NCI-H345 treated with DMSO at 0.1 percent for 48 hours (cell line): Measurements from ENCODE around the gene MLC1.

Experiments
- DNase-seq: peaks from one replicate; lab custom pipeline; 2025; ENCODE audit not compliant: unreplicated experiment; lab: John Stamatoyannopoulos, UW

The MLC1 gene

GRCh38 chr22:50039669-50040443 lies 45.4 kb downstream of the MLC1 start:
- DNase-seq: no peak

- no peak for DNase-seq
These were observed 49.1 kb downstream of the MLC1 start for GRCh38 chr22:50035976-50036724.

- DNase-seq: no peak
These were observed 49.9 kb downstream of the MLC1 start for GRCh38 chr22:50035131-50035881.

- DNase-seq: no peak
These were observed 50.8 kb downstream of the MLC1 start for GRCh38 chr22:50034126-50035081.

- DNase-seq: no peak
These were observed 52.2 kb downstream of the MLC1 start for GRCh38 chr22:50032941-50033601.

GRCh38 chr22:50032109-50032871 lies 52.9 kb downstream of the MLC1 start:
- DNase-seq: no peak

- DNase-seq: no peak
These were observed 53.8 kb downstream of the MLC1 start for GRCh38 chr22:50031189-50032091.

- peak; percentile 27 for DNase-seq
These were observed 54.7 kb downstream of the MLC1 start for GRCh38 chr22:50030297-50031188.

- DNase-seq: no peak
These were observed 57.3 kb downstream of the MLC1 start for GRCh38 chr22:50027639-50028537.

- DNase-seq: no peak
These were observed 59.2 kb downstream of the MLC1 start for GRCh38 chr22:50025993-50026392.

GRCh38 chr22:50022171-50022819 lies 62.9 kb downstream of the MLC1 start:
- DNase-seq: no peak

- no peak for DNase-seq
These were observed 64.6 kb downstream of the MLC1 start for GRCh38 chr22:50020606-50021005.

GRCh38 chr22:50019316-50019715 lies 65.9 kb downstream of the MLC1 start:
- no peak for DNase-seq

- no peak for DNase-seq
These were observed 66.5 kb downstream of the MLC1 start for GRCh38 chr22:50018608-50019285.

GRCh38 chr22:50017701-50018224 lies 67.5 kb downstream of the MLC1 start:
- DNase-seq: no peak
